Esophagus squamous epithelium (tissue), 5 donors: ENCODE data around the gene LGI1. TPM values are rescaled to one million over a fixed set of nuclear protein-coding genes. Genes with fewer than 3 reads are reported as not detected.

Source experiments
- DNase-seq: peaks from one replicate; lab custom pipeline; 2025; lab: John Stamatoyannopoulos, UW
- H3K27ac ChIP-seq, 4 donors: fragments of 200-600 bp; sonication (generic); one replicate each; pipeline ENCODE4 v1.5.1; 2016 to 2019; ENCODE audit warnings: mild to moderate bottlenecking in 1 of 4
- H3K27me3 ChIP-seq, 4 donors: fragments of 200-600 bp; sonication (generic); 1 replicate in 3 of 4; 2 replicates in 1 of 4; pipeline versions ENCODE4 v1.5.1 to v1.6.0; 2017 to 2021; ENCODE audit warnings: antibody characterized with exemption in 1 of 4
- H3K36me3 ChIP-seq, 3 donors: fragments of 200-600 bp; sonication (generic); one replicate each; pipeline ENCODE4 v1.5.1; 2016 to 2019
- H3K4me1 ChIP-seq, 3 donors: fragments of 200-600 bp; sonication (generic); one replicate each; pipeline ENCODE4 v1.5.1; 2017 to 2019
- H3K4me3 ChIP-seq, 4 donors: fragments of 200-600 bp; sonication (generic); 1 replicate in 3 of 4; 2 replicates in 1 of 4; pipeline ENCODE4 v1.5.1; 2016 to 2019; ENCODE audit warnings: mild to moderate bottlenecking in 2 of 4, moderate library complexity in 1 of 4
- H3K9me3 ChIP-seq, 3 donors: fragments of 200-600 bp; sonication (generic); one replicate each; pipeline ENCODE4 v1.5.1; 2016 to 2019
- CTCF ChIP-seq, 6 experiments: fragments of 450-650 bp in 4 of 6; fragments of 200-600 bp in 2 of 6; sonication (generic) in 2 of 6; IDR thresholded peaks; one replicate each; pipeline ENCODE4 v1.5.1; 2016 to 2019; ENCODE audit warnings: antibody characterized with exemption in 6 of 6, mild to moderate bottlenecking in 4 of 6, moderate library complexity in 4 of 6
- POLR2A ChIP-seq, 4 donors: fragments of 450-650 bp; IDR thresholded peaks; one replicate each; pipeline ENCODE4 v1.6.1; 2017; ENCODE audit warnings: antibody characterized with exemption in 4 of 4, mild to moderate bottlenecking in 4 of 4, moderate library complexity in 3 of 4
- WGBS, 2 donors: methylation state at CpG; one replicate each; pipeline ENCODE4 v1.1.5; 2018; 5-methylcytosine and 5-hydroxymethylcytosine counted together
- intact Hi-C: fragments of 100-400 bp; cut with DNase I; formaldehyde crosslinking; loops from one replicate; pipeline ENCODE4 v1.15.0; 2022
- total RNA-seq, 4 donors: library from RNA; depleted of rRNA; stranded (reverse); fragments of >200 nt; gene quantifications; one replicate each; pipeline ENCODE4 v1.1.0, GENCODE V29; 2016
- donor health status: DM: yes; HTN: yes; CAD: no.

LGI1 gene
- total RNA-seq, 4 donors from 2014 or later = 0.41 to 2.9 TPM; not detected in 2

- H3K36me3 ChIP-seq = no peaks in the 10 kb centered on the region
- 21 to 36% methylated on average over 3 of the region's 3 CpGs for WGBS, 2 donors
- intact Hi-C loops = no loop called here
Measured at GRCh38 chr10:93841961-93842360, 84.2 kb downstream of the LGI1 start.

GRCh38 chr10:93844979-93845626 lies 87.4 kb downstream of the LGI1 start:
- H3K4me3 ChIP-seq = no peak overlapping the region
- no peaks in the 10 kb centered on the region for H3K4me1 ChIP-seq
- H3K9me3 ChIP-seq = no peaks in the 10 kb centered on the region
- H3K27ac ChIP-seq = no peak overlapping the region
- no peaks in the 10 kb centered on the region for H3K36me3 ChIP-seq
- DNase-seq = no peak
- 69 to 81% methylated on average over 2 of the region's 30 CpGs for WGBS, 2 donors
- TF ChIP-seq POLR2A (IDR thresholded peaks at IDR 0.05) = no peak
- no peak for TF ChIP-seq CTCF (IDR thresholded peaks at IDR 0.05)
- intact Hi-C loops = no loop called here
- H3K27me3 ChIP-seq = no peaks in the 10 kb centered on the region

More at GRCh38 chr10:93841961-93842360, 84.2 kb downstream of the LGI1 start:
- no peaks in the 10 kb centered on the region for H3K4me1 ChIP-seq
- H3K4me3 ChIP-seq = no peak overlapping the region
- H3K9me3 ChIP-seq = no peaks in the 10 kb centered on the region
- no peak overlapping the region for H3K27ac ChIP-seq
- no peaks in the 10 kb centered on the region for H3K27me3 ChIP-seq
- DNase-seq = no peak
- TF ChIP-seq POLR2A (IDR thresholded peaks at IDR 0.05) (no peak), CTCF (IDR thresholded peaks at IDR 0.05) (no peak)

Other genes starting within 250 kb of the LGI1 start
- gene FFAR4, start 191.3 kb upstream of the LGI1 start, total RNA-seq = 1 to 10 TPM in 1 of 4 donors, under 1 TPM in 1, not detected in 2; 0.26 to 1.1 TPM
- 1 to 10 TPM in 1 of 4 donors, not detected in 3; 1.7 TPM for gene RBP4, start 156.7 kb upstream of the LGI1 start, total RNA-seq
- gene PDE6C, start 145.4 kb upstream of the LGI1 start, total RNA-seq = not detected
- gene FRA10AC1, start 55.3 kb upstream of the LGI1 start, total RNA-seq = 10 to 100 TPM in 1 of 4 donors, 1 to 10 TPM in 3; 5.0 to 12.0 (median 5.9) TPM
- gene SLC35G1, start 136.0 kb downstream of the LGI1 start, total RNA-seq = 1 to 10 TPM; 3.4 to 5.7 (median 3.5) TPM
- gene PLCE1, start 236.0 kb downstream of the LGI1 start, total RNA-seq = 1 to 10 TPM; 1.8 to 3.6 (median 3.1) TPM